ENCODE data around the gene SLC49A4.

DNA sequence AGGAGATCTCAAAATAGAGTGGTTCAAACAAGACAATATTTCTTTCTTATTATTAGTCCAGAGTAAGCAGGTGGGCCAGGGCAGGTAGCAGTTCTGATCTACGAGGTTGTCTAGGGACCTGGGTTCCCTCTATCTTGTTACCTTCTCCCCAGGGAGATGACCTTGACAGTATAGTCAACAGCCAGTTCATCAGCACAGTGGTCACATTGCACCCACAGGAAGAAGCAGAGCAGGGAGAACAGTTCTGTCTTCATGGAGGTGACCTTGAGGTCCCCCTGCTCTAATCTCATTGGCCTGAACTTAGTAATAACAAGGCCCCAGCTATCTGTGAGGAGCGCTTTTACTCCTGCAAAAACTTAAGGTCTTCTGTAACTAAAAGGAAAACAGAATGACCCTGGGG, 21.7 kb downstream of the SLC49A4 start:
- TF ChIP-seq, protein P1, sequence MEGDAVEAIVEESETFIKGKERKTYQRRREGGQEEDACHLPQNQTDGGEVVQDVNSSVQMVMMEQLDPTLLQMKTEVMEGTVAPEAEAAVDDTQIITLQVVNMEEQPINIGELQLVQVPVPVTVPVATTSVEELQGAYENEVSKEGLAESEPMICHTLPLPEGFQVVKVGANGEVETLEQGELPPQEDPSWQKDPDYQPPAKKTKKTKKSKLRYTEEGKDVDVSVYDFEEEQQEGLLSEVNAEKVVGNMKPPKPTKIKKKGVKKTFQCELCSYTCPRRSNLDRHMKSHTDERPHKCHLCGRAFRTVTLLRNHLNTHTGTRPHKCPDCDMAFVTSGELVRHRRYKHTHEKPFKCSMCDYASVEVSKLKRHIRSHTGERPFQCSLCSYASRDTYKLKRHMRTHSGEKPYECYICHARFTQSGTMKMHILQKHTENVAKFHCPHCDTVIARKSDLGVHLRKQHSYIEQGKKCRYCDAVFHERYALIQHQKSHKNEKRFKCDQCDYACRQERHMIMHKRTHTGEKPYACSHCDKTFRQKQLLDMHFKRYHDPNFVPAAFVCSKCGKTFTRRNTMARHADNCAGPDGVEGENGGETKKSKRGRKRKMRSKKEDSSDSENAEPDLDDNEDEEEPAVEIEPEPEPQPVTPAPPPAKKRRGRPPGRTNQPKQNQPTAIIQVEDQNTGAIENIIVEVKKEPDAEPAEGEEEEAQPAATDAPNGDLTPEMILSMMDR (IDR thresholded peaks at IDR 0.05): no peak
- TF ChIP-seq POLR2A (IDR thresholded peaks at IDR 0.05): no peak

Measured in esophagus squamous epithelium (tissue), 4 donors.